HPDE6-E6E7 (cell line): ENCODE data around the gene DDX51.

Experiments used
- DNase-seq: peaks from one replicate; pipeline ENCODE4 v3.0.0; 2011; ENCODE audit warnings: missing footprints; ENCODE audit errors: extremely low spot score

DDX51 gene

GRCh38 chr12:132167611-132168310 lies 23.6 kb upstream of the DDX51 start:
- no peak for DNase-seq

GRCh38 chr12:132166801-132167591 lies 22.9 kb upstream of the DDX51 start:
- DNase-seq: no peak

GRCh38 chr12:132166093-132166492 lies 22.0 kb upstream of the DDX51 start:
- DNase-seq: no peak

DNA sequence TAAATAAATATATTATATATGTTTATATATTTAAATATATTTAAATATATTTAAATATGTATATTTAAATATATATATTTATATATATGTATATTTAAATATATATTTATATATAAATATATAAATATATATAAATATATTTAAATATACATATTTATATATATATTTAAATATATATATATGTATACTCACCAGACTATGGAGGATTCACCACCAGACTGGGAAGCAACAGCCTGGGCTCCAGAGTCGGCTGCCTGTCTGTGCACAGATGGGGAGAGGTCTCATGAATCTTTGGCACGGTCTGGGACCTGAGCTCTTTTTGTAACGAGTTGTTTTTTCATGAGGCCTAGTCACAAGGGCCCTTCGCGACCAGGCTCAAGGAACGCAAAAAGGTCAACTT lies 21.5 kb upstream of the DDX51 start:
- no peak for DNase-seq

DNA sequence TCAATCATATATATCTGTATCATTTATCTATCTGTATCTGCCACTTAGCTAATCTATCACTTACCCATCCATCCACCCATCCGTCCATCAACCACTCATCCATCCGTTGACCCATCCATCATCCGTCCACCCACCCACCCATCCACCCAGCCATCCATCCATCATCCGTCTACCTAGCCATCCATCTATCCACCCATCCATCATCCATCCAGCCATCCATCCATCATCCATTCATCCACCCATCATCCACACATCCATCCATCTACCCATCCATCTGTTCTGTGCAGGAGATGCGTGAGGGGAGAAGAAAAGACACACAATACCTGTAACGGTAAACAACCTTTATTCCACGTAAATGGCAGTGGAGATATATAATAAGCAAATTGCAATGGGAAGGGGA lies 20.3 kb upstream of the DDX51 start:
- DNase-seq: no peak

DNA sequence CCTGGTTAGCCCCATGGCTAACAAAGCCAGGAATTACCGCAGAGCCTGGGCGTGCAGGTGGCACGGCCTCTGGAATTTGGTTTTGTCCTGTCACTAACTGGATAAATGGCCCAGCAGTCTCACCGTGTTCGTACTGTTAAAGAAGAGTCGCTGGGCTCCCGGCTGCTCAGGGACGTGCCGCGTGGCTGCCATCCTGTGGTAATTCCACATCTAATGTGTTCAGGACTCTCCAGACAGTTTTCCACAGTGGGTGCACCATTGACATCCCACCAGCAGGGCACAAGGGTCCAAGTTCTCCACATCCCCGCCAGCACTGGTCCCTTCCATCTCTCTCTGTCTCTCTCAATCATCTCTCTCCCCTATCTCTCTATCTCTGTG lies 19.8 kb upstream of the DDX51 start:
- DNase-seq: no peak

DNA sequence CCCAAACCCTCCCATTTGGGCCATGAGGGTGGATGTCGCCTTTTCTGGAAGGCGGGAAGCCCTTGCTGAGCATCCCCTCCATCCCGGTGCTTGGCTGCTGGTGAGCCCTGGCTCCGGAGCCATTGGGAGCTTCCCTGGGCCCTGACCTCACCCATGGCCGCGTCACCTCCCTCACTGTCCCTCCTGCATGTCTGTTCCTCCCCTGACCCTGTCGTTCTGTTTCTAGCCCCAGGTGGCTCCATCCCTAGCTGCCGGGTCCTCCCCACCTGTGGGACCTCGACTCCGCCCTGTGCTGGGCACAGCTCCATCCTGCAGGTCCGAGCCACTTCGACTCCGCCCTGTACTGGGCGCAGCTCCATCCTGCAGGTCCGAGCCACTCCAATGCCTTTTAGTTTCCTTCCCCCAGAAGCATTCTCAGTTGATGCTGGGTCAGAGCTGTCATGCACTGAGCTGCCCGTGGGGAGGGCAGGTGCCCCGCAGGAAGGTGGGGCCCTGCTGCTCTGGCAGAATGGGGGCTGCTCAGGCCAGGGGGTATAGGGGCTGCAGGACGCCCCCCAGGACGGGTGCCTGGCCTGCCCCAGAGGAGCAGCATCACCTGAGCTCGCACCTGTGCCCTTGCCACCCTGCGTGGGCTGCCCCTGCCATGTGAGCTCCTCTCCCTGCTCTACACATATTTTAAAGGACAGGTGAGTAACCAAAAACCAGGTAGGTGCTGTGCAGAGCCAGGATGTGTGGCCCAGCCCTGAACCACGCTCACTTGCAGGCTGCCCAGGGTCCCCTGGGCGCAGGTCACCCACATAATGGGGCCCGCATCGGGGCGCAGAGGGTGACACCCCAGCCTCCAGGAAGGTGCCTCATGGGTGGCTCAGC lies 19.2 kb upstream of the DDX51 start:
- no peak for DNase-seq

DNA sequence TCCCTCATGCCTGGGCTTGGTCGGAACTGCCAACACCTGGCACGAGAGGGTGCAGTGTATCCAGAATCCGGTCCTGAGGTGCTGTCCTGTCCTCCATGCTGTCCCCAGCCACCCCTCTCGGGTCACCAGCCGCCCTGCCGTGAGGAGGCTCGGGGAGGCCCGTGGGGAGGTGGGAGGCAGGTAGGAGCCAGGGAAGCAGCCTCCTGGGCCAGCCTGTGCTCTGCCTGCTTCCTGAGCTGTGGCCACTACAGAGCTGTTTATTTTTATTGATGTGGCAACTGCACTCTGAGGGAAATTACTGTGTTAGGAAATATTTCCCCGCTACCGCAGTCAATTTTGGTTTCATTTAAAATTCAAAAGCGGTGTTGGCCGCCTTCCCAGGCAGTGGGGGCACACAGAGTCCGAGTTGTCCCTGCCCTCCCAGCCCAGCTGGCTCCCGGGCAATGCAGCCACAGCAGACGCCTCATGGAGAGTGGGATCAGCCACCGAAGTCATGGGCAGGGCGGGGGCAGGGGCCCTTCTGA lies 18.5 kb upstream of the DDX51 start:
- DNase-seq: no peak

DNA sequence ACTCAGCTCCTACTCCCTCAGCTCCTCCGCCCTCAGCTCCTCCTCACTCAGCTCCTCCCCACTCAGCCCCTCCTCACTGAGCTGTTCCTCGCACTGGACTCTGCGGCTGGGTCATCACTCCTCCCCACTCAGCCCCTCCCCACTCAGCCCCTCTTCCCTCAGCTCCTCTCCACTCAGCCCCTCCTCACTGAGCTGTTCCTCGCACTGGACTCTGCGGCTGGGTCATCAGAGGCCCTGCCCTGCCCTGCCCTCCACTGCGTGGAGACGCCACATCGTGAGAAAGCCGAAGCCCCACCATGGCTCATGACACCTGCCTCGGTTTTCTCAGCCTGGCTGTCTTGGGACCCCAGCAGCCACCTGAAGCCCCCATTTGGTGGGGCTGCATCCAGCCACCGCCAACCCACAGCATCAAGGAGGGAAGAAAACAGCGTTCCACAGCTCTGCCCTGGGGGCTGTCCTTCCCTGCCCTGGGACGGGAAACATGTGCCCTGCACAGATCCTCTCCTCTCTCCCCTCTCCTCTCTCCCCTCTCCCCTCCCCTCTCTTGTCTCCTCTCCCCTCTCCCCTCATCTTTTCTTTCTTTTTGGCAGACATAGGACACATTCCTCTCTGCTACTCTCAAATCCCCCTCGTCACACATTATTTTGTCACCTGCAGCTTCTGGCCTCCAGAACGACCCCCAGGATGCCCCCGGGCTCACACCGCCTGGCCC lies 17.8 kb upstream of the DDX51 start:
- no peak for DNase-seq

DNA sequence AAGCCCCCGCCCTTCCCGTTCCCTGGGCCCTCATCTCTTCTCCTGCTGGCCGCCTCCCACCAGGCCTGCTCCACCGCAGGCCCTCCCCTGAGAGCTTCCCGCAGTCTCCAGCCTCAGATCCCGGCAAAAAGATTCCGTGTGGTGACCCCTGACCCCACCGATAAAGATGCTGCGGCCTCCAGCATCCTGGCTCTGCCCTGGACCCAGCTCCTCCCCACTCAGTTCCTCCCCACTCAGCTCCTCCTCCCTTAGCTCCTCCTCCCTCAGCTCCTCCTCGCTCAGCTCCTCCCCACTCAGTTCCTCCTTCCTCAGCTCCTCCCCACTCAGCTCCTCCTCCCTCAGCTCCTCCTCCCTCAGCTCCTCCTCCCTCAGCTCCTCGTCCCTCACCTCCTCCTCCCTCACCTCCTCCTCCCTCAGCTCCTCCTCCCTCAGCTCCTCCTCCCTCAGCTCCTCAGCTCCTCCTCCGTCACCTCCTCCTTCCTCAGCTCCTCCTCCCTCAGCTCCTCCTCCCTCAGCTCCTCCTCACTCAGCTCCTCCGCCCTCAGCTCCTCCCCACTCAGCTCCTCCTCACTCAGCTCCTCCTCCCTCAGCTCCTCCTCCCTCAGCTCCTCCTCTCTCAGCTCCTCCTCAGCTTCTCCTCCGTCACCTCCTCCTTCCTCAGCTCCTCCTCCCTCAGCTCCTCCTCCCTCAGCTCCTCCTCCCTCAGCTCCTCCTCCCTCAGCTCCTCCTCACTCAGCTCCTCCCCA lies 17.1 kb upstream of the DDX51 start:
- DNase-seq: no peak

DNA sequence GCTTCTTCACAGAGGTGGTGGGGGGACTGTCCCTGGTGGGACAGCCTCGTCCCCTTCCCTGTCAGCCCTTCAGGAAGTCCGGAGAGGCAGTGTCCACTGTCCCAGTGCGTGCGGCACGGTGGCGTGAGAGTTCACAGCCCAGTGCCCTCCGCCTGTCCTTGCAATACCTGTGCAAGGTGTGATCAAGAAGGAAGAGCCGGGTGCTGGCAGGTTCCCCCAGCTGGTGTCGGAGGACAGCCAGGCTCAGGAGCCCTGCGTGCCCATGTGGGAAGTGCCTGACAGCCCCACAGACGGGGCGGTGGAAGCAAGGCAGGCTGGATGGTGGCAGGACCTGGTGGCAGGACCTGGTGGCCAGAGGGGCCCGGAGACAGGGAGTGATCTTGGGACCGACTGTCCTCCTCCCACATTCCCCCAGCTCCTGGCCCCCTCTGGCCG lies 16.5 kb upstream of the DDX51 start:
- no peak for DNase-seq

- DNase-seq: no peak
Observed at GRCh38 chr12:132160016-132160415, 15.9 kb upstream of the DDX51 start.

GRCh38 chr12:132159555-132160003 lies 15.5 kb upstream of the DDX51 start:
- DNase-seq: no peak

GRCh38 chr12:132158677-132159554 lies 14.8 kb upstream of the DDX51 start:
- no peak for DNase-seq

DNA sequence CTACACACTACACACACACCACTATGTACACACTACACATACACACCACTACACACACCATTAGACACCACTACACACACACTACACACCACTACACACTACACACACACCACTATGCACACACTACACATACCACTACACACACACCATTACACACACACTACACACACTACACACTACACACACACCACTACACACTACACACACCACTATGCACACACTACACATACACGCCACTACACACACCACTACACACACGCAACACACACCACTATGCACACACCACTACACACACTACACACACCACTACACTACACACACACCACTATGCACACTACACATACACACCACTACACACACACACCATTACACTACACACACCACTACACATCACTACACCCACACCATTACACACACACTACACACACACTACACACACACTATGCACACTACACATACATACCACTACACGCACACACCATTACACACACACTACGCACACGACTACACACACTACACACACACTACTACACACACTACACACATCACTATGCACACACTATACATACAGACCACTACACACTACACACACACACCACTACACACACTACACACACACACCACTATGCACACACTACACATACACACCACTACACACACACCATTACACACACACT lies 13.8 kb upstream of the DDX51 start:
- no peak for DNase-seq

GRCh38 chr12:132156573-132157325 lies 12.6 kb upstream of the DDX51 start:
- no peak for DNase-seq

GRCh38 chr12:132155771-132156572 lies 11.9 kb upstream of the DDX51 start:
- no peak for DNase-seq
